GOT3 (cell line): ENCODE measurements around the gene SLC52A1.
A peak's percentile ranks its signal among the peaks of the same experiment; 100 is the strongest.

Experiments
- DNase-seq: peaks from one replicate; lab custom pipeline; 2025; ENCODE audit warnings: mixed read lengths; lab: John Stamatoyannopoulos, UW

Gene SLC52A1

GRCh38 chr17:4987767-4988567 is 47.3 kb downstream of the SLC52A1 start:
- no peak for DNase-seq

- DNase-seq, result peak; percentile 24
Observed at GRCh38 chr17:4986951-4987766, 48.1 kb downstream of the SLC52A1 start, which contains the start of gene CAMTA2. Gene CAMTA2, minus strand, starts transcription at chr17:4987675. Its CDS starts 1,453 bp downstream, at chr17:4986222.

- no peak for DNase-seq
Observed at GRCh38 chr17:4986403-4986802, 48.8 kb downstream of the SLC52A1 start.
